H1 (cell line): ENCODE results near the gene MAPK8. TPM values are rescaled to one million over a fixed set of nuclear protein-coding genes. Genes with fewer than 3 reads are reported as not detected.

Source experiments
- CTCF ChIA-PET: fragments of 300-600 bp; sonication (Branson Sonifier 250); formaldehyde crosslinking; loops from one replicate; lab custom pipeline; 2021; ENCODE audit not compliant: partially characterized antibody; lab: Charles Lee
- POLR2A ChIA-PET: fragments of 300-600 bp; sonication (Branson Sonifier 250); formaldehyde crosslinking; loops from one replicate; lab custom pipeline; 2021; ENCODE audit warnings: inconsistent platforms; ENCODE audit not compliant: partially characterized antibody; lab: Charles Lee
- DNase-seq, 2 experiments: peaks; one replicate each; pipeline versions ENCODE4 v3.0.0 to v3.0.0-alpha.2; 2010 to 2022; ENCODE audit warnings: low spot score in 2 of 2, low read depth in 1 of 2, mixed read lengths in 1 of 2
- FAIRE-seq: peaks from 2 replicates; lab custom pipeline; 2011; peaks lifted over from hg19 to GRCh38; lab: Jason Lieb, UNC
- H2AFZ ChIP-seq: 2 replicates; pipeline ENCODE4 v1.8.1; 2012; ENCODE audit warnings: low read length, inconsistent platforms
- H2AK5ac ChIP-seq: 2 replicates; pipeline ENCODE4 v1.6.1; 2013; ENCODE audit warnings: low read depth, low read length
- H2BK120ac ChIP-seq: replicated peaks from 2 replicates; pipeline ENCODE3; 2013; ENCODE audit warnings: low read depth, low read length, inconsistent platforms
- H2BK12ac ChIP-seq: 2 replicates; pipeline ENCODE4 v1.6.1; 2013; ENCODE audit warnings: low read depth, low read length
- H2BK15ac ChIP-seq: 2 replicates; pipeline ENCODE4 v1.6.1; 2013; ENCODE audit warnings: low read length
- H2BK20ac ChIP-seq: 2 replicates; pipeline ENCODE4 v1.6.1; 2013; ENCODE audit warnings: low read length
- H2BK5ac ChIP-seq: 2 replicates; pipeline ENCODE4 v1.6.1; 2013; ENCODE audit warnings: low read depth, low read length
- H3K14ac ChIP-seq: 2 replicates; pipeline ENCODE4 v1.6.1; 2013; ENCODE audit warnings: inconsistent platforms; ENCODE audit not compliant: insufficient read length
- H3K18ac ChIP-seq: 2 replicates; pipeline ENCODE4 v1.6.1; 2013; ENCODE audit warnings: low read length; ENCODE audit errors: extremely low read depth
- H3K23ac ChIP-seq: 2 replicates; pipeline ENCODE4 v1.6.1; 2013; ENCODE audit warnings: inconsistent platforms; ENCODE audit not compliant: insufficient read length
- H3K23me2 ChIP-seq: 2 replicates; pipeline ENCODE4 v1.6.1; 2013; ENCODE audit warnings: low read depth, low read length
- H3K27ac ChIP-seq: 2 replicates; pipeline ENCODE4 v1.6.1; 2011; ENCODE audit warnings: low read depth, low read length, inconsistent platforms
- H3K27me3 ChIP-seq, 4 experiments: replicated peaks in 1 of 4; 1 replicate in 1 of 4; 2 replicates in 3 of 4; pipeline versions ENCODE4 v1.6.1 to v1.8.1; 2011 to 2013; ENCODE audit warnings: low read length in 3 of 4, mild to moderate bottlenecking in 3 of 4, inconsistent platforms in 2 of 4, mixed read lengths in 2 of 4, moderate library complexity in 1 of 4; ENCODE audit not compliant: control insufficient read depth in 3 of 4, insufficient read depth in 3 of 4; ENCODE audit errors: extremely low read depth in 1 of 4
- H3K36me3 ChIP-seq, 4 experiments: 2 replicates each; pipeline versions ENCODE4 v1.6.1 to v1.8.1; 2011 to 2013; ENCODE audit warnings: mild to moderate bottlenecking in 4 of 4, low read length in 3 of 4, moderate library complexity in 2 of 4, control low read depth in 1 of 4, inconsistent platforms in 1 of 4; ENCODE audit not compliant: insufficient read depth in 4 of 4, control insufficient read depth in 2 of 4
- H3K4ac ChIP-seq: replicated peaks from 2 replicates; pipeline ENCODE3; 2013; ENCODE audit warnings: low read length, low read depth, mixed read lengths, inconsistent platforms; ENCODE audit not compliant: insufficient read length
- H3K4me1 ChIP-seq, 4 experiments: replicated peaks in 1 of 4; 1 replicate in 1 of 4; 2 replicates in 3 of 4; pipeline versions ENCODE4 v1.6.1 to v1.8.1; 2011 to 2013; ENCODE audit warnings: low read length in 3 of 4, inconsistent platforms in 2 of 4, mixed read lengths in 1 of 4; ENCODE audit not compliant: insufficient read depth in 4 of 4, control insufficient read depth in 3 of 4
- H3K4me2 ChIP-seq, 2 experiments: 2 replicates each; pipeline versions ENCODE4 v1.6.1 to v1.8.1; 2011 to 2013; ENCODE audit warnings: low read depth in 2 of 2, low read length in 2 of 2, control low read depth in 1 of 2, inconsistent platforms in 1 of 2, mild to moderate bottlenecking in 1 of 2; ENCODE audit not compliant: insufficient read depth in 1 of 2
- H3K4me3 ChIP-seq, 4 experiments: fragments of 200-600, 300-600 bp in 1 of 4; sonication (generic), shearing (Covaris generic), sonication (Bioruptor Twin) in 1 of 4; 2 replicates each; pipeline versions ENCODE4 v1.5.1 to v1.8.1; 2011 to 2016; ENCODE audit warnings: low read length in 4 of 4, low read depth in 3 of 4, control low read depth in 2 of 4, inconsistent platforms in 2 of 4, mild to moderate bottlenecking in 2 of 4, mixed read lengths in 1 of 4, moderate library complexity in 1 of 4; ENCODE audit not compliant: insufficient read depth in 2 of 4; ENCODE audit errors: extremely low read depth in 1 of 4
- H3K56ac ChIP-seq: replicated peaks from 2 replicates; pipeline ENCODE3; 2013; ENCODE audit warnings: low read depth, mild to moderate bottlenecking, mixed read lengths, low read length, inconsistent platforms; ENCODE audit not compliant: insufficient read length
- H3K79me1 ChIP-seq: 2 replicates; pipeline ENCODE4 v1.6.1; 2013; ENCODE audit warnings: low read depth, low read length, control low read depth
- H3K79me2 ChIP-seq, 2 experiments: 2 replicates each; pipeline versions ENCODE4 v1.6.1 to v1.8.1; 2012 to 2013; ENCODE audit warnings: low read length in 2 of 2, mild to moderate bottlenecking in 2 of 2, inconsistent platforms in 1 of 2; ENCODE audit not compliant: insufficient read depth in 2 of 2, control insufficient read depth in 1 of 2
- H3K9ac ChIP-seq, 4 experiments: replicated peaks in 1 of 4; 1 replicate in 1 of 4; 2 replicates in 3 of 4; pipeline versions ENCODE4 v1.6.1 to v1.8.1; 2011 to 2013; ENCODE audit warnings: low read depth in 3 of 4, low read length in 3 of 4, control low read depth in 2 of 4, mild to moderate bottlenecking in 2 of 4, moderate library complexity in 2 of 4, inconsistent platforms in 1 of 4; ENCODE audit errors: extremely low read depth in 1 of 4
- H3K9me3 ChIP-seq, 2 experiments: 2 replicates each; pipeline versions ENCODE4 v1.6.1 to v1.8.1; 2012 to 2013; ENCODE audit warnings: mild to moderate bottlenecking in 2 of 2, moderate library complexity in 2 of 2, control low read depth in 1 of 2, inconsistent platforms in 1 of 2, low read depth in 1 of 2, low read length in 1 of 2, mixed read lengths in 1 of 2; ENCODE audit not compliant: insufficient read depth in 2 of 2
- H4K20me1 ChIP-seq, 2 experiments: replicated peaks in 1 of 2; 2 replicates each; pipeline versions ENCODE3 to v1.8.1; 2011 to 2013; ENCODE audit warnings: inconsistent platforms in 2 of 2, low read length in 2 of 2, mild to moderate bottlenecking in 1 of 2; ENCODE audit not compliant: insufficient read depth in 2 of 2, control insufficient read depth in 1 of 2
- H4K5ac ChIP-seq: 2 replicates; pipeline ENCODE4 v1.6.1; 2013; ENCODE audit warnings: low read length, low read depth, mixed read lengths, inconsistent platforms; ENCODE audit not compliant: insufficient read length
- H4K8ac ChIP-seq: 2 replicates; pipeline ENCODE4 v1.8.0; 2013; ENCODE audit warnings: mild to moderate bottlenecking, moderate library complexity, low read length, inconsistent platforms; ENCODE audit not compliant: insufficient read depth; ENCODE audit errors: extremely low read depth
- H4K91ac ChIP-seq: replicated peaks from 2 replicates; pipeline ENCODE3; 2013; ENCODE audit warnings: low read length, mixed read lengths, inconsistent platforms; ENCODE audit not compliant: insufficient read length
- ASH2L ChIP-seq: fragments of 200-600, 300-600 bp; sonication (generic); IDR thresholded peaks from one replicate; pipeline ENCODE4 v1.7.1; 2017; ENCODE audit warnings: low read length
- ATF2 ChIP-seq: IDR thresholded peaks from 2 replicates; pipeline ENCODE4 v1.6.1; 2012; ENCODE audit warnings: low read length, inconsistent platforms
- CHD2 ChIP-seq: IDR thresholded peaks from 2 replicates; pipeline ENCODE4 v1.6.1; 2012; ENCODE audit warnings: low read length, improper control_type of control experiment
- CTBP2 ChIP-seq: IDR thresholded peaks from 2 replicates; pipeline ENCODE4 v1.7.0; 2011; ENCODE audit warnings: borderline replicate concordance, mild to moderate bottlenecking, moderate library complexity, mixed read lengths, low read length; ENCODE audit not compliant: insufficient read depth, insufficient read length
- JUND ChIP-seq: IDR thresholded peaks from 2 replicates; pipeline ENCODE4 v1.6.1; 2011; ENCODE audit warnings: mild to moderate bottlenecking, improper control_type of control experiment, low read length
- POU5F1 ChIP-seq: IDR thresholded peaks from 2 replicates; pipeline ENCODE4 v1.6.1; 2011; ENCODE audit warnings: low read depth, mild to moderate bottlenecking, low read length, moderate library complexity
- RNF2 ChIP-seq: fragments of 200-900, 300-1000 bp; sonication (generic); IDR thresholded peaks from 2 replicates; pipeline ENCODE4 v1.7.1; 2016; ENCODE audit warnings: borderline replicate concordance, low read depth, mild to moderate bottlenecking, antibody characterized with exemption, low read length; ENCODE audit not compliant: poor library complexity, severe bottlenecking; ENCODE audit errors: missing control alignments
- SIN3A ChIP-seq, 2 experiments: IDR thresholded peaks in 1 of 2; conservative IDR thresholded peaks in 1 of 2; 2 replicates each; pipeline ENCODE4 v1.6.1; 2011 to 2012; ENCODE audit warnings: low read length in 2 of 2, improper control_type of control experiment in 1 of 2, low read depth in 1 of 2, mild to moderate bottlenecking in 1 of 2
- SP2 ChIP-seq: IDR thresholded peaks from 2 replicates; pipeline ENCODE4 v1.6.1; 2012; ENCODE audit warnings: mild to moderate bottlenecking, low read length, inconsistent platforms
- SUZ12 ChIP-seq: fragments of 200-600 bp; sonication (generic); IDR thresholded peaks from 2 replicates; pipeline ENCODE4 v1.6.1; 2012; ENCODE audit warnings: mild to moderate bottlenecking, inconsistent platforms, low read length, moderate library complexity, mixed read lengths
- TCF12 ChIP-seq: IDR thresholded peaks from 2 replicates; pipeline ENCODE4 v1.6.1; 2011; ENCODE audit warnings: low read depth, mild to moderate bottlenecking, low read length
- YY1 ChIP-seq: IDR thresholded peaks from 2 replicates; pipeline ENCODE4 v1.6.1; 2011; ENCODE audit warnings: low read depth, mild to moderate bottlenecking, low read length
- WGBS, 2 experiments: shearing (Covaris generic) in 1 of 2; methylation state at CpG; one replicate each; pipeline versions ENCODE4 v1.1.6 to v1.1.7; 2013 to 2015; ENCODE audit warnings: low lambda C conversion rate in 2 of 2, mixed read lengths in 2 of 2, inconsistent platforms in 1 of 2, low coverage in 1 of 2, missing lambda C conversion rate in 1 of 2; ENCODE audit not compliant: insufficient replicate concordance in 2 of 2, insufficient coverage in 1 of 2, insufficient read length in 1 of 2; ENCODE audit errors: extremely low coverage in 1 of 2, missing lambda C conversion rate in 1 of 2; 5-methylcytosine and 5-hydroxymethylcytosine counted together
- polyA plus RNA-seq, 7 experiments: library from polyadenylated mRNA; depleted of rRNA in 3 of 7; stranded (reverse) in 5 of 7; unstranded in 2 of 7; fragments of >200 nt in 5 of 7; fragments of 200-250 nt in 2 of 7; gene quantifications; 1 replicate in 5 of 7; 2 replicates in 1 of 7; 4 replicates in 1 of 7; pipeline versions ENCODE4 v1.2.1 to v1.2.3, GENCODE V29; 2011 to 2013; ENCODE audit warnings: missing spikeins in 2 of 7, mixed read lengths in 2 of 7
- total RNA-seq: library from RNA; stranded (reverse); fragmentation: NEBNext Ultra II Directional; extraction: Animal tissue kit (Norgen Biotek cat#: 25700); gene quantifications from 2 replicates; pipeline ENCODE4 v1.2.1, GENCODE V29; 2021
- TF ChIP-seq, protein P1 (sequence below): IDR thresholded peaks from 2 replicates; pipeline ENCODE4 v1.6.1; 2012; ENCODE audit warnings: inconsistent platforms

Gene MAPK8
- total and polyA plus RNA-seq, 2 of the 8 experiments (the other 6 are each of a cell fraction or from before 2014, with no cell fraction given), result 23.3 to 71.3 TPM

DNA sequence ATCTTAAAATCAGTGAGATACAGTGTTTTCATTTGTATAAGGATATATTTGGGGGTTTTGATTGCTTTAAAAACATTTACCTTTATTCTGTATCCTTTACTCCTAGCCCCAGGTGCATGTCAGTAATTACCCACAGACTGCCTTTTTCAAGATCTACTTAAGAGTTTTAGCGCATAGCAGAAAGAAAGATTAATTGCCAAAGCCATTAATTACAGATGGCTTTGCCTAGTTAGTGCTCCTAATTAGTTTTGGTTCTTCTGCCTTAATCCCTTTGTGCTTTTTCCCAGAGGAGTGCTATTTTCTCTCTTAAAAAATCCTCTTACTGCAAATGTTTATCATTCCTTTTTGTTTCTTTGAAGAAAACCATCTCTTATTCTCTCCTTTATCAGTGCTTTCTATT lies 122.8 kb downstream of the MAPK8 start:
- H3K79me2 ChIP-seq, result no peaks in the 10 kb centered on the region
- peaks cover 0 to 13% (median 0%) of the 10 kb centered on the region in 4 experiments; a peak in 3 of 8 replicates for H3K36me3 ChIP-seq
- no peak overlapping the region for H2BK5ac ChIP-seq
- FAIRE-seq (no peak), DNase-seq (no peak)
- WGBS, 2 experiments, result 95% methylated on average over 1 of the region's 1 CpG; no CpG with 5 or more reads in 1 of the 2 experiments
- ChIA-PET POLR2A (no interaction called here), CTCF (no interaction called here)
- H3K14ac ChIP-seq, result no peak overlapping the region
- no peak overlapping the region for H3K4me3 ChIP-seq
- H4K5ac ChIP-seq, result no peak overlapping the region
- H4K91ac ChIP-seq, result no peak overlapping the region
- no peak overlapping the region for H3K23ac ChIP-seq
- H3K4me1 ChIP-seq, result no peaks in the 10 kb centered on the region
- no peak overlapping the region for H2BK20ac ChIP-seq
- no peaks in the 10 kb centered on the region for H3K27me3 ChIP-seq
- no peak overlapping the region for H2BK12ac ChIP-seq
- H3K27ac ChIP-seq, result no peak overlapping the region
- no peak overlapping the region for H4K8ac ChIP-seq
- no peaks in the 10 kb centered on the region for H4K20me1 ChIP-seq
- H2BK15ac ChIP-seq, result no peak overlapping the region
- no peak overlapping the region for H3K18ac ChIP-seq
- H2BK120ac ChIP-seq, result no peak overlapping the region
- H3K4ac ChIP-seq, result no peak overlapping the region
- H2AFZ ChIP-seq, result no peak overlapping the region
- no peak overlapping the region for H3K9ac ChIP-seq
- H3K79me1 ChIP-seq, result no peaks in the 10 kb centered on the region
- H2AK5ac ChIP-seq, result no peak overlapping the region
- H3K23me2 ChIP-seq, result no peaks in the 10 kb centered on the region
- no peak overlapping the region for H3K56ac ChIP-seq
- H3K4me2 ChIP-seq, result no peak overlapping the region
- no peaks in the 10 kb centered on the region for H3K9me3 ChIP-seq
- TF ChIP-seq JUND, result no peak
- TF ChIP-seq ATF2, result no peak
- no peak for TF ChIP-seq SP2
- no peak for TF ChIP-seq SUZ12
- TF ChIP-seq RNF2, result no peak
- no peak for TF ChIP-seq CHD2
- TF ChIP-seq ASH2L, result no peak
- no peak for TF ChIP-seq CTBP2
- TF ChIP-seq YY1, result no peak
- no peak for TF ChIP-seq SIN3A (conservative IDR thresholded peaks at IDR 0.05 in 1 of 2, IDR thresholded peaks at IDR 0.05 in 1 of 2; ENCODE audit: low read depth in 1 of 2, low read length in 2 of 2)
- TF ChIP-seq TCF12, result no peak
- TF ChIP-seq, protein P1, sequence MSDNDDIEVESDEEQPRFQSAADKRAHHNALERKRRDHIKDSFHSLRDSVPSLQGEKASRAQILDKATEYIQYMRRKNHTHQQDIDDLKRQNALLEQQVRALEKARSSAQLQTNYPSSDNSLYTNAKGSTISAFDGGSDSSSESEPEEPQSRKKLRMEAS, result no peak
- no peak for TF ChIP-seq POU5F1
